ENCODE measurements around the gene AIP. TPM values are rescaled to one million over a fixed set of nuclear protein-coding genes. Genes with fewer than 3 reads are reported as not detected.

AIP gene
- total and polyA plus RNA-seq, 9 of the 15 experiments (the other 6 are each of a cell fraction or from before 2014, with no cell fraction given) = 5.2 to 92.5 (median 52.7) TPM

- no peak for TF ChIP-seq AFF4 (CRISPR knock-in tag; IDR thresholded peaks at IDR 0.05)
- TF ChIP-seq ZNF41 (CRISPR knock-in tag; conservative IDR thresholded peaks at IDR 0.05) = no peak
- peak; percentile 78 for TF ChIP-seq ATF7 (IDR thresholded peaks at IDR 0.05)
- 0 out of 2 replicates have a peak, but pooled peaks have one; percentile 35 for TF ChIP-seq ZNF143 (CRISPR knock-in tag; IDR thresholded peaks at IDR 0.05)
- TF ChIP-seq NR0B1 (IDR thresholded peaks at IDR 0.05; ENCODE audit: partially characterized antibody) = no peak
- no peak for TF ChIP-seq CBX1 (IDR thresholded peaks at IDR 0.05; ENCODE audit: low read depth)
- TF ChIP-seq KDM4B (IDR thresholded peaks at IDR 0.05; ENCODE audit: borderline replicate concordance in 2 of 2, low read depth in 1 of 2) = no peak
- 0 out of 2 replicates have a peak, but pooled peaks have one; percentile 25 for TF ChIP-seq ESRRA (IDR thresholded peaks at IDR 0.05; ENCODE audit: borderline replicate concordance, low read depth)
- no peak for TF ChIP-seq EHMT2 (IDR thresholded peaks at IDR 0.05)
- TF ChIP-seq MCM2 (IDR thresholded peaks at IDR 0.05; ENCODE audit: low read depth) = no peak
- TF ChIP-seq ELF4 (CRISPR knock-in tag; IDR thresholded peaks at IDR 0.05) = peak; percentile 72; the same call in 1 of the 2 replicates
- no peak for TF ChIP-seq KDM5B (IDR thresholded peaks at IDR 0.05; ENCODE audit: insufficient replicate concordance, low read depth, low read length)
- no peak for TF ChIP-seq TAF15 (IDR thresholded peaks at IDR 0.05; ENCODE audit: low read depth, low read length)
- 0 out of 2 replicates have a peak, but pooled peaks have one; percentile 58 for TF ChIP-seq GATAD2B (IDR thresholded peaks at IDR 0.05; ENCODE audit: borderline replicate concordance)
- TF ChIP-seq ZNF589 (CRISPR knock-in tag; IDR thresholded peaks at IDR 0.05; ENCODE audit: low read depth) = no peak
- no peak for TF ChIP-seq ZNF445 (CRISPR knock-in tag; IDR thresholded peaks at IDR 0.05; ENCODE audit: low read depth)
- 0 out of 2 replicates have a peak, but pooled peaks have one; percentile 29 for TF ChIP-seq ZKSCAN1 (IDR thresholded peaks at IDR 0.05; ENCODE audit: low read depth, low read length)
- TF ChIP-seq ZNF253 (CRISPR knock-in tag; conservative IDR thresholded peaks at IDR 0.05) = no peak
- no peak for TF ChIP-seq TSHZ1 (CRISPR knock-in tag; IDR thresholded peaks at IDR 0.05)
- TF ChIP-seq GABPA (tag; conservative IDR thresholded peaks at IDR 0.05; ENCODE audit: low read depth) = no peak
These were observed 19.0 kb upstream of the AIP start (continued) for GRCh38 chr11:67463680-67464410.

Data from K562 (cell line).